Measurements from ENCODE around the gene FBXL15. TPM values are rescaled to one million over a fixed set of nuclear protein-coding genes. Genes with fewer than 3 reads are reported as not detected.

FBXL15 gene
- total RNA-seq, 6 experiments from 2014 or later = 5.6 to 22.9 (median 9.0) TPM

DNA sequence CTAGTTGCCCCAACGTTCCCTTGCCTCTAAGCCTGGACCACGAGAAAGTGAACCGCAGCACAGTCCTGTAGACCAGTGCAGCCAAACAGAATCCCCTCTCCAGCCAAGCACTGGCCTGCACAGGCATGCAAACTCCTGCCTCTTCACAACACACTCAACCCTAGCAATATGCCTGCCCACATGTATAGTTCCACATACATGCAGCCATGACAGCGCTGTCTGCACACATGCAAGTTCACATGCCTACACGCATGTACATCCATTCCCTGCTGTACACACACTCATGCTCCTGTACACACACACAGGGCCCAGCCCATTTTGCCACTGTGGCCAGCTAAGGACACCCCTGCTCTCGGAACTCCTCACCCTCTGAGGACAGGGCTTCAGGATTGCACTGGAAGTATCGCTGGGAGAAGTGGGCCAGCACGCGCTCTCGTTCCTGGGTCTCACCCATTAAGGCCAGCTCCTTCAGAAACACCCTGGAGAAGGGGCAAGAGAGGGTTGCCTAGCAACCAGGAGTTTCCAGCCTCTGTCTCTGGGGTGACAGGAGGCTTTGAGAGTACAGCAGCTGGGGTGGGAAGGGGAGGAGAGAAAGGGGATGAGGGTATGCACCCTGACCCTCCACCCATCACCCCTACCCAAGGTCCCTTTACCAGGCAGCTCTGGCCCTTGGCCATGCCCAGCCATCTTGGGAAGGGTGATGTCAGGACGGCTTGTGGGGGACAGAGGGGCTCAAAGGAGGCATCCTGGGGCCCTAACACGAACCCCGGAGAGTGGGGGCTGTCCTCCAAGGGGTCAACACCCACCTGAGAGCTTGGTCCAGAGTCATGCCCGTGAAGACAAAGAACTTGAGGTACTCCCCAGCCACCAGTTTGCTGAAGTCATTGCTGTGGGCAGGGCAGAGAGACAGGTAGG lies 9.0 kb upstream of the FBXL15 start:
- intact Hi-C loops (cut with DNase I) = no loop called here
- Histone ChIP-seq H3K9me3 (no peaks in the 10 kb centered on the region), H3K4me1 (no peaks in the 10 kb centered on the region), H3K27ac (no peak overlapping the region), H3K4me3 (no peak overlapping the region), H3K36me3 (no peaks in the 10 kb centered on the region), H3K27me3 (peaks cover 11 to 14% of the 10 kb centered on the region in 2 donors)
- DNase-seq (no peak), ATAC-seq (no peak)
- WGBS (ENCODE audit: insufficient coverage, low coverage, low lambda C conversion rate, missing lambda C conversion rate) = 96% methylated on average over 3 of the region's 14 CpGs
- TF ChIP-seq, protein P1, sequence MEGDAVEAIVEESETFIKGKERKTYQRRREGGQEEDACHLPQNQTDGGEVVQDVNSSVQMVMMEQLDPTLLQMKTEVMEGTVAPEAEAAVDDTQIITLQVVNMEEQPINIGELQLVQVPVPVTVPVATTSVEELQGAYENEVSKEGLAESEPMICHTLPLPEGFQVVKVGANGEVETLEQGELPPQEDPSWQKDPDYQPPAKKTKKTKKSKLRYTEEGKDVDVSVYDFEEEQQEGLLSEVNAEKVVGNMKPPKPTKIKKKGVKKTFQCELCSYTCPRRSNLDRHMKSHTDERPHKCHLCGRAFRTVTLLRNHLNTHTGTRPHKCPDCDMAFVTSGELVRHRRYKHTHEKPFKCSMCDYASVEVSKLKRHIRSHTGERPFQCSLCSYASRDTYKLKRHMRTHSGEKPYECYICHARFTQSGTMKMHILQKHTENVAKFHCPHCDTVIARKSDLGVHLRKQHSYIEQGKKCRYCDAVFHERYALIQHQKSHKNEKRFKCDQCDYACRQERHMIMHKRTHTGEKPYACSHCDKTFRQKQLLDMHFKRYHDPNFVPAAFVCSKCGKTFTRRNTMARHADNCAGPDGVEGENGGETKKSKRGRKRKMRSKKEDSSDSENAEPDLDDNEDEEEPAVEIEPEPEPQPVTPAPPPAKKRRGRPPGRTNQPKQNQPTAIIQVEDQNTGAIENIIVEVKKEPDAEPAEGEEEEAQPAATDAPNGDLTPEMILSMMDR (IDR thresholded peaks at IDR 0.05) = no peak
- no peak for TF ChIP-seq POLR2A (IDR thresholded peaks at IDR 0.05)

DNA sequence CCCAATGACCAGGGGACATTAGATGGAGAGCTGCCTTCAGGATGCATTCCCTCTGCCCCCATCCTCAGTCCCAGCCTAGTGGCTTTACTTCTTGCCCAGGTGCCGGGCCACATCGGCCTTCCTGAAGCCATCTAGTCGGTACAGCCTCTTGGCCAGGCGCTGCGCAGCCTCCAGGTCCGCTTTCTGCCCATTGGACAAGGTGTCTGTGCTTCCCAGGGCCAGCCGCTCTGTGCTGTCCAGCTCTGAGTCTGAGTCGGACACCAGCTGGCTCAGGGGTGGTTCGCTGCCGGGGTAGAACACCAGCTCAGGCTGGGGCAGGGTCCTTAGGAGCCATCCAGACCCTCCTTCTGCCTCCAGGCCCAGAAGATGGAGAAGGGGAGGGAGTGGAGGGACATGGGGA lies 8.3 kb upstream of the FBXL15 start:
- intact Hi-C loops (cut with DNase I) = no loop called here
- Histone ChIP-seq H3K27me3 (peaks cover 11 to 14% of the 10 kb centered on the region in 2 donors), H3K36me3 (no peaks in the 10 kb centered on the region), H3K4me1 (no peaks in the 10 kb centered on the region), H3K9me3 (no peaks in the 10 kb centered on the region), H3K27ac (no peak overlapping the region), H3K4me3 (no peak overlapping the region)
- no peak for DNase-seq
- WGBS (ENCODE audit: insufficient coverage, low coverage, low lambda C conversion rate, missing lambda C conversion rate) = no CpG with 5 or more reads among the region's 10 CpGs
- TF ChIP-seq POLR2A (IDR thresholded peaks at IDR 0.05) = no peak
- TF ChIP-seq, protein P1 (IDR thresholded peaks at IDR 0.05) = no peak
- ATAC-seq = no peak

DNA sequence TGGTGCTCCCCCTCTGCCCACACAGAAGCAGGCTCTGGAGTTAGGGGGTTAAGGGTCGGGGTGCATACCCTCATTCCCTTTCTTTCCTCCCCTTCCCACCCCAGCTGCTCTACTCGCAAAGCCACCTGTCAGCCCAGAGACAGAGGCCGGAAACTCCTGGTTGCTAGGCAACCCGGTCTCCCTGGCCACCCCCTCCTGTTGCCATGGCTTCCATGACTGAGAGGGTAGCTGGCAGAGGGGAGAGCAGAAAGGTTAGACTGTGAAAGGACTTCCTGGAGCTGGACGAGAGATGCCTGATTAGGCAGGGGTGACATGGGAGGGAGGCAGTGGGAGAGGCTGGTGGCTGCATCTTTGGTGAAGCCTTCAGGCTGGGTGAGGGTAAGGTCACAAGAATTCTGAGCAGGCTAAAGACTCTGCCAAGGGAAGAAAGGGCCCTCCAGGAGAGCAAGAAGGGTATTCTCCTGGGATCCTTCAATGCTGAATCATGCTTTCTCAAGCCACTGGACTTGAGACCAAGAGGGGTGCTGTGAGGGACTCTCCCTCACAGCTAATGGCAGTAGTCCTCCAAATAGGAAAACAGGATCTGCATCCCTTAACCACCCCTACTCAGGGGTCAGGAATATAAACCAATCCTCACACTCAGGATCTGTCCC lies 7.5 kb upstream of the FBXL15 start:
- no peak for ATAC-seq
- Histone ChIP-seq H3K9me3 (no peaks in the 10 kb centered on the region), H3K27me3 (peaks cover 11 to 14% of the 10 kb centered on the region in 2 donors), H3K27ac (no peak overlapping the region), H3K36me3 (no peaks in the 10 kb centered on the region), H3K4me1 (no peaks in the 10 kb centered on the region), H3K4me3 (no peak overlapping the region)
- TF ChIP-seq, protein P1 (IDR thresholded peaks at IDR 0.05) = no peak
- TF ChIP-seq POLR2A (IDR thresholded peaks at IDR 0.05) = no peak
- 20% methylated on average over 5 of the region's 5 CpGs for WGBS (ENCODE audit: insufficient coverage, low coverage, low lambda C conversion rate, missing lambda C conversion rate)
- DNase-seq = no peak
- intact Hi-C loops (cut with DNase I) = no loop called here

DNA sequence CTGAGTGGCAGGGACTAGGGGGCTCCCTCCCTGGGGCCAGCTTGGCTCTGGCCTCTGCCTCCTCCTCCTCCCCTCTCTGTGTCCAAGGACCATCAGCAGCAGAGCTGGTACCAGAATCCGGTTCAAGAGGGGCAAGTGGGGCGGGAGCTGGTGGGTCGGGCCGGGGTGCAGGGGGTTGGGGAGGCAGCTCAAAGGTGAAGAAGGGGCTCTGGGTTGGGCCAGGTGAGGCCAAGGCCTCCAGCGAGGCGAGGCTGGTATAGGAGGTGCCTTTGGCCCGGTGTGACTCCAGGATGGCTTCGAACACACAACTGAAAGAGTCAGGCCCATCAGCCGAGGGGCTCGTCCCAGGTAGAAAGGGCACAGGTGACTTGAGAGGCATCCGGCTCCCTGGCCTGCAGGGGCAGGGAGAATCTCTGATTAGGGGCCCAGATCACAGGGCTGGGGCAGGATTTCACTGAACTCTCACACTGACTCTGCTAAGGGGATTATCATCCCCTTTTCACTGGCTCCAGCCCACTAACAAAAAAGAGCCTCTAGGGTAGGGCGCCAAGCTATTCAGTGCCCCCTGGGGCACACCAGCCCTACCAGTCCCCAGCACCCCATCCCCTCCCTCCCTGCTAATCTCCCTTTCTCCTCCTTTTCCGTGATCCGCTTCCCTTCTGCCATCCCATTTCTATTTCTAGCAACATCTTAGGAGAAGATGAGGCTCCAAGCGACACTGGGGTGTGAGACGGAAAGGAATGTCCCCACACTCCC lies 6.7 kb upstream of the FBXL15 start:
- Histone ChIP-seq H3K36me3 (no peaks in the 10 kb centered on the region), H3K4me1 (no peaks in the 10 kb centered on the region), H3K9me3 (no peaks in the 10 kb centered on the region), H3K27me3 (peaks cover 9 to 11% of the 10 kb centered on the region in 2 donors), H3K27ac (no peak overlapping the region), H3K4me3 (no peak overlapping the region)
- TF ChIP-seq, protein P1 (IDR thresholded peaks at IDR 0.05) = no peak
- TF ChIP-seq POLR2A (IDR thresholded peaks at IDR 0.05) = no peak
- 78% methylated on average over 3 of the region's 16 CpGs for WGBS (ENCODE audit: insufficient coverage, low coverage, low lambda C conversion rate, missing lambda C conversion rate)
- DNase-seq (no peak), ATAC-seq (no peak)
- intact Hi-C loops (cut with DNase I) = no loop called here
